GM19452 (cell line): Measurements from ENCODE around the gene NCR2.

ENCODE experiments used
- ATAC-seq: cut with Tn5 transposase; IDR thresholded peaks from one replicate; pipeline ENCODE4 v1.9.1; 2021; ENCODE audit not compliant: unreplicated experiment

Gene NCR2

GRCh38 chr6:41356825-41357224, 21.4 kb downstream of the NCR2 start:
- no peak for ATAC-seq

- ATAC-seq: no peak
Observed at GRCh38 chr6:41358503-41358902, 23.1 kb downstream of the NCR2 start.

- ATAC-seq: no peak
Observed at GRCh38 chr6:41359617-41360313, 24.4 kb downstream of the NCR2 start.

- no peak for ATAC-seq
Observed at GRCh38 chr6:41360314-41360685, 24.9 kb downstream of the NCR2 start.

GRCh38 chr6:41366150-41366549, 30.7 kb downstream of the NCR2 start:
- ATAC-seq: no peak

- no peak for ATAC-seq
Observed at GRCh38 chr6:41367061-41367460, 31.7 kb downstream of the NCR2 start.

GRCh38 chr6:41367700-41368099, 32.3 kb downstream of the NCR2 start:
- no peak for ATAC-seq

- ATAC-seq: no peak
Observed at GRCh38 chr6:41370488-41371111, 35.2 kb downstream of the NCR2 start.

GRCh38 chr6:41371461-41371991, 36.1 kb downstream of the NCR2 start:
- ATAC-seq: no peak

- no peak for ATAC-seq
Observed at GRCh38 chr6:41371992-41372831, 36.8 kb downstream of the NCR2 start.

GRCh38 chr6:41372832-41373626, 37.6 kb downstream of the NCR2 start:
- no peak for ATAC-seq

- no peak for ATAC-seq
Observed at GRCh38 chr6:41373627-41373918, 38.2 kb downstream of the NCR2 start.

- no peak for ATAC-seq
Observed at GRCh38 chr6:41373919-41374617, 38.7 kb downstream of the NCR2 start.

GRCh38 chr6:41374618-41375590, 39.5 kb downstream of the NCR2 start:
- no peak for ATAC-seq

GRCh38 chr6:41375598-41376151, 40.3 kb downstream of the NCR2 start:
- ATAC-seq: no peak

GRCh38 chr6:41376176-41376575, 40.8 kb downstream of the NCR2 start:
- no peak for ATAC-seq

- ATAC-seq: no peak
Observed at GRCh38 chr6:41377071-41377470, 41.7 kb downstream of the NCR2 start.

- ATAC-seq: no peak
Observed at GRCh38 chr6:41379306-41379705, 43.9 kb downstream of the NCR2 start.

- no peak for ATAC-seq
Observed at GRCh38 chr6:41386594-41386993, 51.2 kb downstream of the NCR2 start.
